HuH-7.5 (cell line): ENCODE measurements around the gene COPA.
A peak's percentile ranks its signal among the peaks of the same experiment; 100 is the strongest.
"Not testable (repeated sequence)": the region's sequence is repeated elsewhere in the genome, so short reads cannot be mapped to it uniquely, and the experiment has no call there.

Source experiments
- DNase-seq: peaks from one replicate; pipeline ENCODE4 v3.0.0; 2011; ENCODE audit warnings: low spot score

COPA gene

GRCh38 chr1:160325252-160325651, 17.8 kb downstream of the COPA start:
- no peak for DNase-seq

DNA sequence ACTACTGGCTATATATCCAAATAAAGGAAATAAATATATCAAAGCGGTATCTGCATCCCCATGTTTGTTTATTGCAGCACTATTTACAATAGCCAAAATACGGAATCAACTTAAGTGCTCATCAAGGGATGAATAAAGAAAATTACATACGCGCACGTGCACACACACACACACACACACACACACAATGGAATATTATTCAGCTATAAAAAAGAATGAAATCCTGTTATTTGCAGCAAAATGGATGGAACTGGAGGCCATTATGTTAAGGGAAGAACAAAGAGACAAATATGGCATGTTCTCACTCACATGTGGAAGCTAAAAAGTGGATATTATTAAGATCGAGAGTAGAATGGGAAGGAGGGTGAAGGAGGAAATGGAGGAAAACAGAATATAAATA, 20.2 kb downstream of the COPA start:
- DNase-seq, result no peak

DNA sequence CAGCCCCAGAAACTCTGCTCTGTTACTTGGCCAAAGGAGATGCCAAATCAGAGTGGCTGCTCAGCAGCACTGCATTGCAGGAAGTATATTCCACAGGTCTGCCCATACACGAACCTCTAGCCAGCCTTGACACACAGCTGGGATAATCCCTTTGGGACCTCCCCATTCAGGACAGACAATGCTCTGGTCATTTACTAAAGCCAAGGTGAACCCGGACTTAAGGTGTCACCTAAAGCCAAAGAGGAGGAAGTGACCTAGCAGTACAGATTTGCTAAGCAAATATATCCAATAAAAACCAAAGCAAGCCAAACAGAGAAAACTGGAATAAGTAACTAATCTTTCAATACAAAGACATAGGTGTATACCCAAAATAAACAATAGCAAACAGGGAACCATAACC, 27.7 kb downstream of the COPA start:
- no peak for DNase-seq

DNA sequence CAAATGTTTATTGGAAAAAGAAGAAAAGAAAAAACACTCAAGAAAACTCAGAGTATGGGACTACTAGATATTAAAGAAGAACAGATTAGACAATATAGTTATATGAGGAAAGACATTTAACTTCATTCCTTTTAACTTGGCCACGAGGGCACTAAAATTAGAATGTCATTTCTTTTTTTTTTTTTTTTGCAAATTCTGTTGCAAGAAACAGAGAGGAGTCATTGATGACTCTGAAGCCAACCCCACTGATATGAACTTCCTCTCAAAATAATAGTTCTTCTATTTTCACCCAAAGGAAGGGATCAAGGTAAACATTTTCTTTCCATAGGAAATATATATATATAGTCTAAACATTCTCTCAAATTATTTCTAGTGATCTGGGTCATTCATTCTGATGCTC, 33.5 kb downstream of the COPA start:
- no peak for DNase-seq

GRCh38 chr1:160309185-160309557, 33.9 kb downstream of the COPA start:
- no peak for DNase-seq

DNA sequence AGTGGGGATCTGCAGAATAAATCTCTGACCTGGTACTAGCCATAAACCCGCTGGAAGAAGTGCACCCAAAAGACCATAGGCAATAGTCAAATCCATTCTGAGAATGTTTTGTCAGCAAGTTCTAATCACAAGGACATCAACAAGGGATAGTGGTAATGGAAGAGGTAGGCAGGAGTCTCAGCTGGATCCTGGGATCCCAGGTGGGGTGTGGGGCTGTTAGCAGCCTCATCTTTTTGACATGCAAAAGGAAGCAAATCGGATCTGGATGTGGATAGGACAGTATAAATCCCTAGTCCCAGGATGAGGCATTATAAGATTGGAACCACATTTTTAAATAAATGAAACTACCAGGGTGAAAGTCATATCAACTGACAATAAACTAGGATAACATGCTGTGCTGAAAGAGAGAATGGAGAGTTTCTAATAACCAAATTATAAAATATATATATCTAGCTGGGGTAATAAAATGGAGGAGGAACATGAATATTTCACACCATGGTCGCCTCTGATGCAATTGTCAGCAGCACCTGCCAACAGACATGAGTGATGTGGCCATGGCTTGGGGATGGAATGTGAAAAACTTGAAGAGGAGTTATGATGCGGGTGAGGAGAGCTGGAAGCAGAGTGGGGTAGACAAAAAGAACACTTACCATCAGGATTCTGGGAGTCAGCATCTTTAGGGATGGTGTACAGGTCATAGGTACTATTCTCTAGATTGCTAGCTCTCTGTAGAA, 34.4 kb downstream of the COPA start:
- no peak for DNase-seq

DNA sequence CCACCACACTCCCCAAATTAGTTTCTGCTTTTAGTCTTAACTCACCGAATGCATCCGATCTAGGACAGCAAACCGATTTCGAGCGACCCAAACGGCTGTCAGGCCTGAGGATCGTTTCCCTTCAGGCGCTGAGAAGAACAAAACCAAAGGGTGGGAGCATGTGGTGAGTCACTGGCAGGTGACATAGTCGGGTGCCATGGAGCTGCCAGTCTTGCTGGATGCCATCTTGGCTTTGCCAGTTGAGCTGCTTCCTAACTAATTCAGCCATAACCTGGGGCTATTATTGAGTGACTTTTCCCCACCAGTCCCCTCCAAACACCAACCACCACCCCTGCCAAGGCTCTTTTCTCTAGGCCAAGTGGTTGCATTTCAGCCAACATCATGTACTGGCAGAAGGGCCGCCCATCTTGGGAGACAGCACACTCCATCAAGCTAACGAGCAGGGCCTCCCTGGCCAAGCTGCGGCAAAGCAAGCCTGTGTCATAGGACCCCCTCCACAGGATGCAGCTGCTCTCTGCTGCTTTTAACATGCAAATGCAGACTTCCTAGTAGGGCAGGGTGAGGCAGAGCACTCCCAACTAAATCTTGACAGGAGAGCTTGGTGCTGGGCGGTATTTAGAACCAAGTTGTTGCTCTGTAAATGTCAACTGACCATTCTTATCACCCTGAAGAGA, 35.8 kb downstream of the COPA start:
- DNase-seq, result no peak

GRCh38 chr1:160300173-160300572, 42.9 kb downstream of the COPA start:
- DNase-seq, result no peak

DNA sequence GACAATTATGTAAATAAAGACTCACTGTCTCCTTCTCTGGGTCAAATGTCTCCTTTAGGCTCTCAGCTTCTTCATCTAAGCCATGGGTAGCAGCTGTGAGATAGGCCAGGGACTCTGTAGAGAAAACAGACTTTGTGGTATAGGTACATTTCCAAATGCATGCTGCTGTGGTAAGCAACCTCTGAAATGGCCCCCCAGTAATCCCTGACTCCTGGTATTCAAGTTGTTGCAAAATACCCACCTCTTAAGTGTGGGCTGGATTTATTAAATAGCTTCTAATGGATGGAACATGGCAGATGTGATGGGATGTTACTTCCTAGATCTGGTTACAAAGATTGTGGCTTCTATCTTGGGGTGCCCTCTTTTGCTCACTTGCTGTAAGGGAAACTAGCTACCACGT, 47.0 kb downstream of the COPA start:
- no peak for DNase-seq

DNA sequence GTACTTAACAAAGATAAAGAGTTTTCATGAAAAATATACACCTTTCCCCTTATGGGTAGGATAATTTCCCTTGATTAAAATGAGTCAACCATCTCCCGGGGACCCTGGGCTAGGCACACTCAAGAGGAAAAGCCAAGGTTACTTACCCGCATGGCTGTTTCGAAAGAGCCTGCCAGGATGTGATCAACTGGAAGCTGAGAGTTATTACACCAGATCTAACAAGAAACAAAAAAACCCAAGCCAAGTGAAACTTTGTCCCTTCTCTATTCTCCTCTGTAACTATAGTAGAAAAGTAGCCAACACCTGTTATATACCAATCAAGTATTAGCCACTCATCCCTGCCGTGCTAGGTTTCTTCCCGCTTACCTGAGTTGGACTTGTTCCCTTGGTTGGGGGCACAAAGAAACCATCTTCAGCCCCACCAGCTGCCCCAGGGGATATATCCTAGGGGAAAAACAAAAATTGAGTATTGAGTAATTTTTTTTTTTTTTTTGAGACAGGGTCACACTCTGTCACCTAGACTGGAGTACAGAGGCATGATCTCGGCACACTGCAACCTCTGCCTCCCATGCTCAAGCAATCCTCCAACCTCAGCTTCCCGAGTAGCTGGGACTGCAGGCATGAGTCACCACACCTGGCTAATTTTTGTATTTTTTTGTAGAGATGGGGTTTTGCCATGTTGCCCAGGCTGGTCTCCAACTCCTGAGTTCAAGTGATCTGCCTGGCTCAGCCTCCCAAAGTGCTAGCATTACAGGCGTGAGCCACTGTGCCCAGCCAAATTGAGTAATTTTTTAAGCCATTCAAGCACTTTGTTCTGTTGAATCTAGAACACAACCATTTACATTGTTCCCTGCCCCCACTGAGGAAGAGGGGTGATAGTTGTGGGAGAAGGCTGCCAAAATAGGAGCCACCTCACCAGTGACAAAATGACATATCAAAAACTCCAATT, 49.8 kb downstream of the COPA start:
- no peak for DNase-seq

- peak; percentile 19 for DNase-seq
Measured at GRCh38 chr1:160291248-160292220, 51.5 kb downstream of the COPA start.

- not testable (repeated sequence) for DNase-seq
Measured at GRCh38 chr1:160287769-160288168, 55.3 kb downstream of the COPA start.

DNA sequence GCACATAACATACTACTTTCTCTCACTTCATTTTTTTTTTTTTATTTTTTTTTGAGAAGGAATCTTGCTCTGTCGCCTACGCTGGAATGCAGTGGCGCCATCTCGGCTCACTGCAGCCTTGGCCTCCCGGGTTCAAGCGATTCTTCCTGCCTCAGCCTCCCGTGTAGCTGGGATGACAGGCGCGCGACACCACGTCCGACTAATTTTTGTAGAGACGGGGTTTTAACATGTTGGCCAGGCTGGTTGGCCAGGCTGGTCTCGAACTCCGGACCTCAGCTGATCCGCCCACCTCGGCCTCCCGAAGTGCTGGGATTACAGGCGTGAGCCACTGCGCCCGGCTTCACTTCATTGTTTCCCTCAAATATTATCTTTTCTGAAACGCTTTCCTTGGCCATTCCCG, 57.5 kb downstream of the COPA start:
- no peak for DNase-seq

GRCh38 chr1:160284782-160285344, 58.2 kb downstream of the COPA start, which contains the start of gene PEX19:
Gene PEX19, minus strand, starts transcription at chr1:160285133. Its CDS starts 9 bp downstream, at chr1:160285124.
- DNase-seq, result peak; percentile 66

GRCh38 chr1:160284220-160284781, 58.7 kb downstream of the COPA start:
- DNase-seq, result peak; percentile 18

- no peak for DNase-seq
Measured at GRCh38 chr1:160282807-160283206, 60.2 kb downstream of the COPA start.

DNA sequence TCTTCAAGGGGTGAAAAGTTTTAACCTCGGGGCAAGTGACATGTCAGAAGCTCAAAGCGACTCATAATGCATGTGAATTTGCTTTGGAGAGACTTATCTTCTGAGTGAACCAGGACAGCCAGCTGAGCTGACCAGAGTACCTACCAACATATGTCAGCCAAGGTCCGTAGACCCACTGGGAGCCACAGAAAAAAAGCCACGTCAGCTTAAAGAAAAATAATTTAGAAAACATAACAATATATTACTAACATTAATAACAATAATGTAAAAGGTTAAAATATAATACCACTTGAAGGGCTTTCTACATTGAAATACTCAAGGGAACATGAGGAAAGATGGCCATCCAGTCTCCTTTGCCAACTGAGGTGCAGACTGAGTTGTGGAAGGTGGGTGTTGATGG, 65.1 kb downstream of the COPA start:
- no peak for DNase-seq

GRCh38 chr1:160277330-160277729, 65.7 kb downstream of the COPA start:
- DNase-seq, result no peak

GRCh38 chr1:160271025-160271424, 72.0 kb downstream of the COPA start:
- DNase-seq, result no peak

GRCh38 chr1:160267284-160267991, 75.6 kb downstream of the COPA start:
- no peak for DNase-seq
